ENCODE results near the gene LRCH4. TPM values are rescaled to one million over a fixed set of nuclear protein-coding genes. Genes with fewer than 3 reads are reported as not detected.

The LRCH4 gene
- total and polyA plus RNA-seq, 2 of the 13 experiments (the other 11 are each of a cell fraction or from before 2014, with no cell fraction given): 7.0 to 9.3 TPM

- TF ChIP-seq ZBTB33 (CRISPR knock-in tag; IDR thresholded peaks at IDR 0.05) (no peak), GZF1 (CRISPR knock-in tag; IDR thresholded peaks at IDR 0.05) (no peak), ZNF577 (CRISPR knock-in tag; IDR thresholded peaks at IDR 0.05; ENCODE audit: borderline replicate concordance, low read depth) (no peak), ZNF430 (CRISPR knock-in tag; IDR thresholded peaks at IDR 0.05) (no peak), ZNF263 (CRISPR knock-in tag; IDR thresholded peaks at IDR 0.05) (no peak), EZH2 (conservative IDR thresholded peaks at IDR 0.05; ENCODE audit: low read depth, low read length) (no peak), ZNF160 (CRISPR knock-in tag; IDR thresholded peaks at IDR 0.05) (no peak), FLYWCH1 (CRISPR knock-in tag; IDR thresholded peaks at IDR 0.05) (no peak), ZNF639 (CRISPR knock-in tag; conservative IDR thresholded peaks at IDR 0.05) (no peak), STAT5B (CRISPR knock-in tag; IDR thresholded peaks at IDR 0.05) (no peak), ATM (IDR thresholded peaks at IDR 0.05; ENCODE audit: borderline replicate concordance) (no peak), ZNF3 (CRISPR knock-in tag; IDR thresholded peaks at IDR 0.05) (no peak), ZNF441 (CRISPR knock-in tag; IDR thresholded peaks at IDR 0.05; ENCODE audit: borderline replicate concordance) (peak; percentile 71; the same call in 1 of the 2 replicates), ZFP1 (CRISPR knock-in tag; IDR thresholded peaks at IDR 0.05) (0 out of 2 replicates have a peak, but pooled peaks have one; percentile 4), MED8 (CRISPR knock-in tag; IDR thresholded peaks at IDR 0.05; ENCODE audit: insufficient replicate concordance) (no peak), HES4 (CRISPR knock-in tag; IDR thresholded peaks at IDR 0.05; ENCODE audit: borderline replicate concordance) (no peak), ZNF143 (CRISPR knock-in tag; IDR thresholded peaks at IDR 0.05) (no peak), JUNB (CRISPR knock-in tag; IDR thresholded peaks at IDR 0.05; ENCODE audit: borderline replicate concordance) (peak; percentile 89), ARID3A (IDR thresholded peaks at IDR 0.05; ENCODE audit: low read depth, low read length) (0 out of 2 replicates have a peak, but pooled peaks have one; percentile 13), SPEN (CRISPR knock-in tag; IDR thresholded peaks at IDR 0.05; ENCODE audit: low read depth) (no peak), ZNF10 (CRISPR knock-in tag; IDR thresholded peaks at IDR 0.05; ENCODE audit: borderline replicate concordance, low read depth) (no peak), MEF2D (CRISPR knock-in tag; IDR thresholded peaks at IDR 0.05) (no peak), MIER3 (CRISPR knock-in tag; IDR thresholded peaks at IDR 0.05; ENCODE audit: borderline replicate concordance) (peak; percentile 29; the same call in 1 of the 2 replicates)
These were observed 40.4 kb downstream of the LRCH4 start (continued) for GRCh38 chr7:100545360-100546128.

Measured in HepG2 (cell line).